Fibroblast of pulmonary artery (primary cell): ENCODE measurements around the gene PMM1.

Experiments
- DNase-seq: peaks from one replicate; pipeline ENCODE4 v3.0.0-alpha.2; 2010; ENCODE audit warnings: low read depth
- H3K4me3 ChIP-seq: replicated peaks from 2 replicates; pipeline ENCODE4 v1.5.1; 2011; ENCODE audit warnings: low read depth, mild to moderate bottlenecking, control low read depth, low read length, moderate library complexity
- TF ChIP-seq, protein P1 (sequence below): IDR thresholded peaks from 2 replicates; pipeline ENCODE4 v1.5.1; 2011; ENCODE audit warnings: mild to moderate bottlenecking, control low read depth, low read length, inconsistent platforms; ENCODE audit errors: missing control alignments

PMM1 gene

DNA sequence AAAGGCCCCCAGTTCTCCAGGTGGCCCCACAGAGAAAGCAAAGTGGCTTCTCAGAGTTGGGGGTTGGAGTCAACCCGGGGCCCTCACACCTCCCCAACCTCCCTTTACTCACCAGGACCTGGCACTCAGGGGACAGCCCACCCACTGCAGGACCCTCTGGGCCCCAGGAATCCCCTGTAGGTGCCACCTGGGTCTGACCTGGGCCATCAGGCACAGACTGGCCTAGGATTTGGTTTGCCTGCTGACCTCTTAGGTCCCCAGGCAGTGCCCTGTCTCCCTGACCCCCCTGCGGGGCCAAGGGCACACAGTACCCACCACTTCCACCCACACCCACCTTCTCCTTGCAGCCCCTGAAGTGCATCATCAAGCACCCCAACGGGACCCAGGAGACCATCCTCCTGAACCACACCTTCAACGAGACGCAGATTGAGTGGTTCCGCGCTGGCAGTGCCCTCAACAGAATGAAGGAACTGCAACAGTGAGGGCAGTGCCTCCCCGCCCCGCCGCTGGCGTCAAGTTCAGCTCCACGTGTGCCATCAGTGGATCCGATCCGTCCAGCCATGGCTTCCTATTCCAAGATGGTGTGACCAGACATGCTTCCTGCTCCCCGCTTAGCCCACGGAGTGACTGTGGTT lies 61.4 kb downstream of the PMM1 start:
- TF ChIP-seq, protein P1, sequence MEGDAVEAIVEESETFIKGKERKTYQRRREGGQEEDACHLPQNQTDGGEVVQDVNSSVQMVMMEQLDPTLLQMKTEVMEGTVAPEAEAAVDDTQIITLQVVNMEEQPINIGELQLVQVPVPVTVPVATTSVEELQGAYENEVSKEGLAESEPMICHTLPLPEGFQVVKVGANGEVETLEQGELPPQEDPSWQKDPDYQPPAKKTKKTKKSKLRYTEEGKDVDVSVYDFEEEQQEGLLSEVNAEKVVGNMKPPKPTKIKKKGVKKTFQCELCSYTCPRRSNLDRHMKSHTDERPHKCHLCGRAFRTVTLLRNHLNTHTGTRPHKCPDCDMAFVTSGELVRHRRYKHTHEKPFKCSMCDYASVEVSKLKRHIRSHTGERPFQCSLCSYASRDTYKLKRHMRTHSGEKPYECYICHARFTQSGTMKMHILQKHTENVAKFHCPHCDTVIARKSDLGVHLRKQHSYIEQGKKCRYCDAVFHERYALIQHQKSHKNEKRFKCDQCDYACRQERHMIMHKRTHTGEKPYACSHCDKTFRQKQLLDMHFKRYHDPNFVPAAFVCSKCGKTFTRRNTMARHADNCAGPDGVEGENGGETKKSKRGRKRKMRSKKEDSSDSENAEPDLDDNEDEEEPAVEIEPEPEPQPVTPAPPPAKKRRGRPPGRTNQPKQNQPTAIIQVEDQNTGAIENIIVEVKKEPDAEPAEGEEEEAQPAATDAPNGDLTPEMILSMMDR = no peak
- DNase-seq = no peak
- no peak overlapping the region for H3K4me3 ChIP-seq
